Prostate gland (tissue), 2 donors: Measurements from ENCODE around the gene MCAM.

ENCODE experiments used
- POLR2A ChIP-seq: fragments of 450-650 bp; IDR thresholded peaks from one replicate; pipeline ENCODE4 v1.6.1; 2016; ENCODE audit warnings: antibody characterized with exemption, mild to moderate bottlenecking
- POLR2AphosphoS5 ChIP-seq: sonication (generic); formaldehyde crosslinking; IDR thresholded peaks from one replicate; pipeline ENCODE4 v1.6.1; 2017; ENCODE audit warnings: antibody characterized with exemption
- TF ChIP-seq, protein P1 (sequence below), 4 experiments: fragments of 200-600 bp in 2 of 4; fragments of 450-650 bp in 2 of 4; sonication (generic) in 2 of 4; IDR thresholded peaks; 1 replicate in 3 of 4; 2 replicates in 1 of 4; pipeline ENCODE4 v1.5.1; 2016 to 2019; ENCODE audit warnings: antibody characterized with exemption in 4 of 4, mild to moderate bottlenecking in 2 of 4, moderate library complexity in 2 of 4

DNA sequence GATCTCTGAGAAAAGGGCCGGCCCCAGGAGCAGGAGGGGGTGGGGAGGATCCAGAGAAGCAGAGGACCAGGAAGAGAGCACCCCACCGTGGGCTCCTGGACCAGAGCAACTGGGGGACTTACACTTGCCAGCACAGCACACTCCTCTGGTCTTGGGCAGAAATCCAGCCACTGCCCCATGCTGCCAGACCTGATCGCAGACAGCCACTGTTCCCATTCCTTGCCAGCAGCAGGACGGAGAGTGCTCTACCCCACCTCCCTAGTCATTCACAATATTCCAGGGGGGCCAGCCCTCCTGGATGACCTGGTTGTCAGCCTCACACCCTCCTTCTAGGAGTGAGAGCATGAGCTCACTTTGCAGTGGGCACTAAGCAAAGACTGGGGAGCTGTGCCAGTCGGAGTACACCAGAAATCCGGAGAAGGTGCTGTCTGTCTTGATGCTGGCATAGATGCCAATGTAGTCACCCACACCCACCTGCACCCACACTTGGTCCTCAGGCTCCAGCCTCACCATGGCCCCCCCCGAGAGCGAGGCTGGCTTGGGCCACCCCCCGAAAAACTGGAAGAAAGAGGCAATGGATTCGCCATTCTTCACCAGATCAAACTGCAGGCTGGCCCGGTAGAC, 22.1 kb upstream of the MCAM start:
- TF ChIP-seq, protein P1, sequence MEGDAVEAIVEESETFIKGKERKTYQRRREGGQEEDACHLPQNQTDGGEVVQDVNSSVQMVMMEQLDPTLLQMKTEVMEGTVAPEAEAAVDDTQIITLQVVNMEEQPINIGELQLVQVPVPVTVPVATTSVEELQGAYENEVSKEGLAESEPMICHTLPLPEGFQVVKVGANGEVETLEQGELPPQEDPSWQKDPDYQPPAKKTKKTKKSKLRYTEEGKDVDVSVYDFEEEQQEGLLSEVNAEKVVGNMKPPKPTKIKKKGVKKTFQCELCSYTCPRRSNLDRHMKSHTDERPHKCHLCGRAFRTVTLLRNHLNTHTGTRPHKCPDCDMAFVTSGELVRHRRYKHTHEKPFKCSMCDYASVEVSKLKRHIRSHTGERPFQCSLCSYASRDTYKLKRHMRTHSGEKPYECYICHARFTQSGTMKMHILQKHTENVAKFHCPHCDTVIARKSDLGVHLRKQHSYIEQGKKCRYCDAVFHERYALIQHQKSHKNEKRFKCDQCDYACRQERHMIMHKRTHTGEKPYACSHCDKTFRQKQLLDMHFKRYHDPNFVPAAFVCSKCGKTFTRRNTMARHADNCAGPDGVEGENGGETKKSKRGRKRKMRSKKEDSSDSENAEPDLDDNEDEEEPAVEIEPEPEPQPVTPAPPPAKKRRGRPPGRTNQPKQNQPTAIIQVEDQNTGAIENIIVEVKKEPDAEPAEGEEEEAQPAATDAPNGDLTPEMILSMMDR (IDR thresholded peaks at IDR 0.05): no peak
- TF ChIP-seq POLR2A (no peak), POLR2AphosphoS5 (no peak)
